Panc1 (cell line): ENCODE results near the gene KRIT1.

Source experiments
- CTCF ChIP-seq: fragments of 450-650 bp; IDR thresholded peaks from 2 replicates; pipeline ENCODE4 v1.5.1; 2017; ENCODE audit warnings: mild to moderate bottlenecking
- POLR2AphosphoS5 ChIP-seq: IDR thresholded peaks from 2 replicates; pipeline ENCODE4 v1.6.1; 2012; ENCODE audit warnings: mild to moderate bottlenecking, low read depth, low read length, moderate library complexity
- REST ChIP-seq, 2 experiments: IDR thresholded peaks; 2 replicates each; pipeline ENCODE4 v1.6.1; 2011 to 2012; ENCODE audit warnings: low read depth in 2 of 2, control low read depth in 1 of 2, low read length in 1 of 2, mild to moderate bottlenecking in 1 of 2, moderate library complexity in 1 of 2; ENCODE audit not compliant: insufficient read depth in 1 of 2
- SIN3A ChIP-seq: IDR thresholded peaks from 2 replicates; pipeline ENCODE4 v1.6.1; 2012; ENCODE audit warnings: low read depth, mild to moderate bottlenecking, low read length, moderate library complexity, borderline replicate concordance; ENCODE audit not compliant: insufficient read depth

GRCh38 chr7:92155108-92155739, 90.5 kb downstream of the KRIT1 start:
- TF ChIP-seq CTCF (no peak), POLR2AphosphoS5 (no peak), REST (IDR thresholded peaks at IDR 0.05; ENCODE audit: insufficient read depth in 1 of 2, low read depth in 2 of 2, low read length in 1 of 2) (no peak), SIN3A (no peak)
